Fibroblast of mammary gland (primary cell): ENCODE results near the gene TRMT1.
A peak's percentile ranks its signal among the peaks of the same experiment; 100 is the strongest.

Source experiments
- DNase-seq: peaks from one replicate; pipeline ENCODE4 v3.0.0-alpha.2; 2010; ENCODE audit warnings: low read depth
- H3K4me3 ChIP-seq: 2 replicates; pipeline ENCODE4 v1.5.1; 2011; ENCODE audit warnings: low read depth, mild to moderate bottlenecking, low read length, moderate library complexity; ENCODE audit not compliant: control insufficient read depth
- TF ChIP-seq, protein P1 (sequence below): conservative IDR thresholded peaks from 2 replicates; pipeline ENCODE4 v1.5.1; 2011; ENCODE audit warnings: low read depth, low read length, inconsistent platforms; ENCODE audit not compliant: control insufficient read depth, insufficient read depth

TRMT1 gene

DNA sequence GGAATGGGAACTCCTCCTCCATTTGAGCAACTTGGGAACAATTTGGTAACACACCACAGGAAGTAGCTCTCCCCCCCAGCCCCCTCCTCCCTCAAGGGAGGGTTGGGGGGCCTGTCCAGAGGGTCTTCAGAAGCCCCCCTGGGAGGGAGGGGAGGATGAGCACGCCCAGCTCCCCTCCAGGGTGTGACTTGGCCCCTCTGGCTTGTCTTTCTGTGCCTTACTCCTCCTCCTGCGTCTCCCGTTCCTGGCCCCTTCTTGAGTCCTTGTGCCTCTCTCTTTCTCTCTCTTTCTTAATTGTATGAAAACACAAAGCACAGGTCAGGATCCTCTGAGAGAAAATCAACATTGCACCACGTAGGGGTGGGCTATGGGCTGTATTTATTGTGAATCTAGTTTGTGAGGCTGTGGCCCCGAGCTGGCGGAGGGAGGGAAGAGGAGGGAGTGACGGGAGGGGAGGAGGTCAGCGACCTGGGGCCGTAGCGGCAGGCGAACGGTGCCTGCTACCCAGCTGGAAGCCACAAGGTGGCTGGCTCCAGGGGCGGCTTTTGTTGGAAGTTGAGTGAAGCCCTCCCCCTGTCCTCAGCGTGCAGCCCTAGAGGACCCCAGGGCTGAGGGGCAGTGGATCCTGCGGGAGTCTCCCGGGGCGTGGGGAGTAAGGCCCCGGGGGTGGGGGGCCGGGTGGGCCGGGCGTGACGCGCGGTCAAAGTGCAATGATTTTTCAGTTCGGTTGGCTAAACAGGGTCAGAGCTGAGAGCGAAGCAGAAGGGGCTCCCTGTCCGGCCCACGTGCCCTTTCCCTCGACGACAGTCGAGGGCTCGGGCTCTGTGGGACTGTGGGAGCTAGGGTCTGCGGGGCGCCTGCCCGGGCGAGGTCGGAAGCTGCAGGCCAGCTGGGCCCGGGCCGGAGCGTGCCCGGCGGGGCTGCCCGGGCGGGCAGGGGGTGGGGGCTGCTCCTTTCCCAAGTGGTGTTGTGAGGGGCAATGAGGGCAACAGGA lies 20.3 kb downstream of the TRMT1 start:
- no peak overlapping the region for H3K4me3 ChIP-seq
- TF ChIP-seq, protein P1, sequence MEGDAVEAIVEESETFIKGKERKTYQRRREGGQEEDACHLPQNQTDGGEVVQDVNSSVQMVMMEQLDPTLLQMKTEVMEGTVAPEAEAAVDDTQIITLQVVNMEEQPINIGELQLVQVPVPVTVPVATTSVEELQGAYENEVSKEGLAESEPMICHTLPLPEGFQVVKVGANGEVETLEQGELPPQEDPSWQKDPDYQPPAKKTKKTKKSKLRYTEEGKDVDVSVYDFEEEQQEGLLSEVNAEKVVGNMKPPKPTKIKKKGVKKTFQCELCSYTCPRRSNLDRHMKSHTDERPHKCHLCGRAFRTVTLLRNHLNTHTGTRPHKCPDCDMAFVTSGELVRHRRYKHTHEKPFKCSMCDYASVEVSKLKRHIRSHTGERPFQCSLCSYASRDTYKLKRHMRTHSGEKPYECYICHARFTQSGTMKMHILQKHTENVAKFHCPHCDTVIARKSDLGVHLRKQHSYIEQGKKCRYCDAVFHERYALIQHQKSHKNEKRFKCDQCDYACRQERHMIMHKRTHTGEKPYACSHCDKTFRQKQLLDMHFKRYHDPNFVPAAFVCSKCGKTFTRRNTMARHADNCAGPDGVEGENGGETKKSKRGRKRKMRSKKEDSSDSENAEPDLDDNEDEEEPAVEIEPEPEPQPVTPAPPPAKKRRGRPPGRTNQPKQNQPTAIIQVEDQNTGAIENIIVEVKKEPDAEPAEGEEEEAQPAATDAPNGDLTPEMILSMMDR: no peak
- DNase-seq: no peak

DNA sequence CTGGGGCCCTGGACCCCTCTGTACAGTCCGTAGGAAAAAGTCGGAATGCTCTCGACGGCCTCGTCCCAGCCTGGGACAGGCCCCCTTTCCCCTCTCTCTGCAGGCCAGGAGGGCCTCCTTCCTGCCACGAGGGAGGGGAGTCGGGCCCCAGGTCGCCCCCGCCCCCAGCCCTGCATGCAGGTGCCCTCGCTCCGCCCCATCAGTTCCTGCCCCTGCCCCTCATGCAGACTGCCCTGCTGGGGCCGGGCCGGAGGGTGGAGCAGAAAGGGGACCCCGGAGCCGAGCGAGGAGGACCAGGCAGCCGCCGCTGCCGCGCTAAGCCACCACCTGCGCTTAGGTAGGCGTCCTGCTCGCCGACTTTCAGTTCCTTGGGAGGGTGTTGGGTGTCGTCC lies 21.2 kb downstream of the TRMT1 start:
- TF ChIP-seq, protein P1: no peak
- H3K4me3 ChIP-seq: no peak overlapping the region
- DNase-seq: no peak

DNA sequence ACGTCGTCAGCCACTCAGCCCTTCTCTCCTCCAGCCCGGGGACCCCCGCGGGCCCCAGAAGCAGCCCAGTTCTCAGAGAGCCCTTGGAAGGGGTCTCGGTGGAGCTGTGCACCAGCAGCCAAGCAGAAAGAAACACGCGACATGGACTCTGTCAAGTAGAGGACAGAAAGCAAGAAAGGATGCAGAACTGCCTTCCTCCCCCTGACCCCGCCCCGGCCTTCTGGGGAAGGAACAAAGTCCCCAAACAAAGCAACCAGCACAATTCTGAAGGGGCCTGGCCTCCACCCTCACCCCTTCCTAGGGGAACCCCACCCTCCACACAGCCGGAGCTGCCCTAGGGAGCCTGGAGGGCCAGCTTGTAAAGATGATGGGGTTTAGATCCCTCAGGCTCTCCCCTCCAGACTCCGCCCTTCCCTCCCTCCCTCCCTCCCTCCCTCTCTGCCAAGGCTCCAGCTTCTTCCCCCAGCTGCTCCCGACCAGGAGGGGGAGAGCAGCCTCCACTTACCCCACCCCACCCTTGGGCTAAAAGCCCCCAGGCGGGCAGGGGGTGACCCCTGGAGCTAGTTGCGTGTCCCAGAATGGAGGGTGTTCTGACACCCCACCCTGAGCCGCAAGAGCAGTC lies 21.7 kb downstream of the TRMT1 start:
- TF ChIP-seq, protein P1: no peak
- DNase-seq: no peak
- H3K4me3 ChIP-seq: no peak overlapping the region

- TF ChIP-seq, protein P1: no peak
- no peak for DNase-seq
- H3K4me3 ChIP-seq: no peak overlapping the region
Measured at GRCh38 chr19:13094106-13094504, 22.4 kb downstream of the TRMT1 start.

GRCh38 chr19:13093407-13094105 lies 23.0 kb downstream of the TRMT1 start:
- TF ChIP-seq, protein P1: peak; percentile 82
- peak; percentile 82 for DNase-seq
- no peak overlapping the region for H3K4me3 ChIP-seq

- peak; percentile 53 for DNase-seq
- TF ChIP-seq, protein P1: no peak
- H3K4me3 ChIP-seq: no peak overlapping the region
Measured at GRCh38 chr19:13092606-13093235, 23.8 kb downstream of the TRMT1 start.
